ENCODE results near the gene ABCA10.

DNA sequence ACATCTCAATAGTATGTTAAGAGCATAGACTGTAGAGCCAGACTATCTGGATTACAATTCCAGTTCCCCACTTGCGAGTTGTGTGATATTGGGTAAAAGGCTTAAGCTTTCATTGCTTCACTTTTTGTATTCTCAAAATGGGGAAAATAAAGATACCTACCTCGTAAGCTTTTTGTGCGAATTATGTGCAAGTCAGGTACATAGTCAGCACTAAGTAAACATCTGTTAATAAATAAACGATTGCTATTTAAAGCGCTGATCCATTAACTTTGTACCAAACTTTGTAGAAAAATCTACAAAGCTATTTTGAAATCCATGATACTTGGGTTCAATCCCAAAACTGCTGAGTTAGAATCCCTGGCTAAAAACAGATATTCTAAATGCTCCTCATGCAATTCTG is 106.6 kb downstream of the ABCA10 start:
- TF ChIP-seq SMC3 (IDR thresholded peaks at IDR 0.05) (no peak), CTCF (IDR thresholded peaks at IDR 0.05) (no peak), ESRRA (IDR thresholded peaks at IDR 0.05; ENCODE audit: borderline replicate concordance, low read length) (no peak), HMGXB4 (CRISPR knock-in tag; IDR thresholded peaks at IDR 0.05; ENCODE audit: borderline replicate concordance) (no peak), MAX (IDR thresholded peaks at IDR 0.05) (no peak), RNF2 (IDR thresholded peaks at IDR 0.05; ENCODE audit: borderline replicate concordance, low read depth) (no peak), POLR2A (IDR thresholded peaks at IDR 0.05; ENCODE audit: low read length) (no peak), RARB (CRISPR knock-in tag; IDR thresholded peaks at IDR 0.05) (no peak), NPAS2 (CRISPR knock-in tag; IDR thresholded peaks at IDR 0.05; ENCODE audit: borderline replicate concordance) (no peak)
